CD4-positive, alpha-beta T cell treated with Interleukin-10 for 1 hour (primary cell): Measurements from ENCODE around the gene DOCK4.
"Not testable (repeated sequence)": the region's sequence is repeated elsewhere in the genome, so short reads cannot be mapped to it uniquely, and the experiment has no call there.

Experiments
- DNase-seq: peaks from one replicate; pipeline ENCODE4 v3.0.0-alpha.2; 2020

The DOCK4 gene, protein sequence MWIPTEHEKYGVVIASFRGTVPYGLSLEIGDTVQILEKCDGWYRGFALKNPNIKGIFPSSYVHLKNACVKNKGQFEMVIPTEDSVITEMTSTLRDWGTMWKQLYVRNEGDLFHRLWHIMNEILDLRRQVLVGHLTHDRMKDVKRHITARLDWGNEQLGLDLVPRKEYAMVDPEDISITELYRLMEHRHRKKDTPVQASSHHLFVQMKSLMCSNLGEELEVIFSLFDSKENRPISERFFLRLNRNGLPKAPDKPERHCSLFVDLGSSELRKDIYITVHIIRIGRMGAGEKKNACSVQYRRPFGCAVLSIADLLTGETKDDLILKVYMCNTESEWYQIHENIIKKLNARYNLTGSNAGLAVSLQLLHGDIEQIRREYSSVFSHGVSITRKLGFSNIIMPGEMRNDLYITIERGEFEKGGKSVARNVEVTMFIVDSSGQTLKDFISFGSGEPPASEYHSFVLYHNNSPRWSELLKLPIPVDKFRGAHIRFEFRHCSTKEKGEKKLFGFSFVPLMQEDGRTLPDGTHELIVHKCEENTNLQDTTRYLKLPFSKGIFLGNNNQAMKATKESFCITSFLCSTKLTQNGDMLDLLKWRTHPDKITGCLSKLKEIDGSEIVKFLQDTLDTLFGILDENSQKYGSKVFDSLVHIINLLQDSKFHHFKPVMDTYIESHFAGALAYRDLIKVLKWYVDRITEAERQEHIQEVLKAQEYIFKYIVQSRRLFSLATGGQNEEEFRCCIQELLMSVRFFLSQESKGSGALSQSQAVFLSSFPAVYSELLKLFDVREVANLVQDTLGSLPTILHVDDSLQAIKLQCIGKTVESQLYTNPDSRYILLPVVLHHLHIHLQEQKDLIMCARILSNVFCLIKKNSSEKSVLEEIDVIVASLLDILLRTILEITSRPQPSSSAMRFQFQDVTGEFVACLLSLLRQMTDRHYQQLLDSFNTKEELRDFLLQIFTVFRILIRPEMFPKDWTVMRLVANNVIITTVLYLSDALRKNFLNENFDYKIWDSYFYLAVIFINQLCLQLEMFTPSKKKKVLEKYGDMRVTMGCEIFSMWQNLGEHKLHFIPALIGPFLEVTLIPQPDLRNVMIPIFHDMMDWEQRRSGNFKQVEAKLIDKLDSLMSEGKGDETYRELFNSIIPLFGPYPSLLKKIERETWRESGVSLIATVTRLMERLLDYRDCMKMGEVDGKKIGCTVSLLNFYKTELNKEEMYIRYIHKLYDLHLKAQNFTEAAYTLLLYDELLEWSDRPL (N-terminal part only)

DNA sequence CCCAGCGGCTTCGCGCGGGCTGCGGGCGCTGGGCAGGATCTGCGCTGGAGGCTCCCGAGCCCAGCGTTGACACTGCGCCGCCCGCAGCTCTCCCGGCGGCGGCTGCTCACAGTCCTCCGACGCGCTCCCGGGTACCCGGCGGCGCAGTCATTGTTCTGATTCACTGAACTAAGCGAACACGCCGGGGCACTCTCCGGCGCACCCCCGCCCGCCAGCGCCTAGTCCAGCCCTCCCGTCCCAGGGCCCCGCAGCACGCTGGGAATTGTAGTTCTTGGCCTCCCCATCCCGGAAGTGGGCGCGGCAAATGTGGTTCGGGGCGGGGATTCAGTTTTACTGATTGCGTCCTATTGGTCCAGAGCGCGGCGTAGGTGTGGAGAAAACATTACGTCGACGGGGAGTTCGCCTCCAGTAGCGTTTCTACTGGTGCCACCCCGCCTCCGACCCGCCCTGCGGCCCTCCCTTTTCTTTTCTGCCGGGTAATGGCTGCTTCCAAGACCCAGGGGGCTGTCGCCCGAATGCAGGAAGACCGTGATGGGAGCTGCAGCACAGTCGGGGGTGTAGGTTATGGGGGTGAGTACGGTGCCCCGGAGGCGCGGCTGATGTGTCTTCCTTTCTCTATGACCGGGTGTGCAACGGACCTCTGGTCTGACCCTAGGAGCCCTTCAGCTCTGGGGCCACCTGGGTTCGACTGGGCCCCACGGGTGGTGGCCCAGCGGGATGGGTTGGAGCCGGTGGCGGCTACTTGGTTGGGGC is at the start of gene DOCK4, which contains the start of gene ZNF277:
Gene DOCK4 (minus strand): TSS at position 162 of the 753 bp plus-strand sequence. CDS start 261 bp downstream, outside the sequence.
Gene ZNF277 (plus strand): TSS at position 458 of the 753 bp plus-strand sequence. CDS start 22 bp downstream, at position 480.
- peak; percentile 99 for DNase-seq

- no peak for DNase-seq
Observed at GRCh38 chr7:112255388-112255720, 49.2 kb upstream of the DOCK4 start.

DNA sequence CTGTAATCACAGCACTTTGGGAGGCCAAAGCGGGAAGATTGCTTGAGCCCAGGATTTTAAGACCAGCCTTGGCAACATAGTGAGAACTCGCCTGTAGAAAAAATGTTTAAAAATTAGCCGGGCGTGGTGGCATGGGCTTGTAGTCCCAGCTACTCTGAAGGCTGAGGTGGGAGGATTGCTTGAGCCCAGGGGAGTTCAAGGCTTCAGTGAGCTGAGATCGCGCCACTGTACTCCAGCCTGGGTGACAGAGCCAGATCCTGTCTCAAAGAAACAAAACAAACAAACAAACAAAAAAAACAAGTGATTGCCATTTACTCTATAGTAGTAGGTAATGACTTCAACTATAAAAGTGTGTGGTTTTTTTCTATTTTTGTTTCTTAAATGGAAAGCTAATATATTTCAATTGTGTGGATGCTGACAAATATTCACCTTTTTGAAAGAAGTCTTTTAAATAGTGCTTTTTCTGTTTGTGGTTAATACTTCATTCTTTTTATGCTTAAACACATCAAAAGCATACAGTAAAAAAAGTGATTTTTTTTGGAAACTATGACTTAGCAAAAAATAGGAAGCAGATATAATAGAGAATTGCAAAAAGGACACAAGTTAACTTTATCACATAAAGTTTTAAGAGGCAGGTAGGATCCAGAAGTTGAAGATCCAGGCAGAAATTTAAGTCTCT is 48.6 kb upstream of the DOCK4 start:
- DNase-seq = no peak

DNA sequence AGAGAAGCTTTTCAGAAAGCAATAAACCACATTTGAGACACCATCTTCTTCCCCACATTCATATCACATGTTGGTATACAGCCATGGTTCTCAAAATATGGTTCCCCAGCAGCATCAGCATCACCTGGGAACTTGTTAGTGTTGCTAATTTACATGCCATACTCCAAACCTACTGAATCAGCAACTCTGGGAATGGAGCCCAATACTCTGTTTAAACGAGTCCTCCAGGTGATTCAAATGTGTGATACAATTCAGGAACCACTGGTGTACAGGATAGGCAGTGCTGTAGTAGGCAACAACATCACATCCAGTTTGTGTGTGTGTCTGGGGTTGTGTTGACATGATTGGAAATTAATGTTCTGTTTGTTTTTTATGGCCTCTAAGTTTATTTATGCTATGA is 48.0 kb upstream of the DOCK4 start:
- DNase-seq = no peak

- DNase-seq = no peak
Observed at GRCh38 chr7:112252691-112253090, 46.5 kb upstream of the DOCK4 start.

DNA sequence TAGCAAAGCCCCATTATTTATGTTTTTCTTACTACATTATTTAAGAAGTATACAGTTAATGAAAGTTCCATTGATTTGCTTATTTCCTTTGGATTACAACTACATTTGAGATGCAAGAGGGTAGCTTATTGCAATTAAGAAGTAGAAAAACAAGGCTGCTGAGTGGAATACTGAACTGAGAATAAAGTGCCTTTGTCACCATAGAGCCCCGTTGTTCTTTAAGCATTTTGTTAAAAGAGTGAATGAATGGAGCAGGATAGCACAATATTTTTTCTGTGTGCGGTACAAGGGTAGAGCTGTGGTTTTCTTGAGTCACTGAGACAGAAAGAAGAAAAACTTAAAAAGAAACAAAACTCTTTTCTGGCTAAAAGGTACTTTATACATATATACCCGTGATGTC is 45.9 kb upstream of the DOCK4 start:
- no peak for DNase-seq

GRCh38 chr7:112249967-112250366 is 43.8 kb upstream of the DOCK4 start:
- not testable (repeated sequence) for DNase-seq

DNA sequence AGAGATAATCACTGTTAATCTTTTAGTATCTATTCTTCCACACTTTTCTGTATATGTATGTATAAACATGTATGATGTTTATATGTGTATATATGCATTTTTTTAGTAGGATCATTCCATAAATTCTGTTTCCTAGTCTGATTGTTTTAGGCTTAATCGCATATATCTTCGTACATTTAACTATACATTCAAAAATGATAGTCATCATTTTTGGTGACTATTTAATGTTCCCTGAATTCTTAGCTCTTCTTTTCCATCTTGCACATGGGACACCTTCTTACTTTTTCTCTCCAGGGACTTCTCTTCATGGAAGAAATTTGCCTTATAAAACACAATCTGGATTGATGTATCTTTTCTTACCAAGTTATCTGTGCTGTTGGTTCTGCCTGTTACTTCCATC is 42.4 kb upstream of the DOCK4 start:
- DNase-seq = no peak

DNA sequence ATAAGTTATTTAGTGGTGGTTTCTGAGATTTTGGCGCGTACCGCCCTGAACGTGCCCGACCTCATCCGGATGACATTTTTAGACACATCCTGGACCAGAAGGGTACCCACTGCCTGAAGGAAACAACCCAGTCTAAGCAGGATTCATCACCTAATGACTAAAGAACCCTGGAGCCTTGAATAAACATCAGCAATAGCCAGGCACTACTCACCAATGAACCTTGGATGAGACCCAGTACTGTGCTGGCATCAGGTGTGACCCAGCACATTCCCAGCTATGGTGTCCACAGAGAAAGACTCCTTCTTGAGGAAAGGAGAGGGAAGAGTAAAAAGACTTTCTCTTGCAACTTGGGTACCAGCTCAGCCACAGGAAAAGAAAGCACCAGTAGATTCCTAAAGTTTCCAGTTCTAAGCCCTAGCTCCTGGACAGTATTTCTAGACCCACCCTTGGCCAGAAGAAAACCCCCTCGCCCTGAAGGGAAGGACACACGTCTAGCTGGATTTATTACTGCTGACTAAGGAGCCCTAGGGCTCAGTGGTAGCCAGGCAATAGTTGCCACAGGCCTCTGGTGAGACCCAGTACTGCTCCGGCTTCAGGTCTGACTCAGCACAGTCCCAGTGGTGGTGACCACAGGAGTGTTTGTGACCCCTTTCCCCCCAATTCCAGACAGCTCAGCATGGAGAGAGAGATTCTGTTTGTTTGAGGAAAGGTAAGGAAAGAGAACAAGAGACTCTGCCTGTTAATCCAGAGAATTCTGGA is 32.8 kb upstream of the DOCK4 start:
- no peak for DNase-seq

- no peak for DNase-seq
Observed at GRCh38 chr7:112238330-112238729, 32.1 kb upstream of the DOCK4 start.

- no peak for DNase-seq
Observed at GRCh38 chr7:112236597-112236996, 30.4 kb upstream of the DOCK4 start.

DNA sequence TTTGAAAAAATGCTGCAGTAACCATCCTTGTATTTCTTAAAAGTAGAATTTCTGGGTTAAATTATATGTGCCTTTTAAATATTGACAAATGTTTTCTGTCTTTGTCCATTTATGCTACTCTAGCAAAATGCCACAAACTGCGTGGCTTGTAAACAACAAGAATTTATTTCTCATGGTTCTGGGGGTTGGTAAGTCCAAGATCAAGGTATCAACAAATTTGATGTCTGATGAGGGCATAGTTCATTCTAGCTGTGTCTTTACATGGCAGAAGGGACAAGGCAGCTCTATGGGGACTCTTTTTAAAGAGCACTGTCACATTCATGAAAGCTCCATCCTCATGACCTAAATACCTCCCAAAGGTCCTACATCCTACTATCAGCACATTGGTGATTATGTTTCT is 27.9 kb upstream of the DOCK4 start:
- DNase-seq = no peak

DNA sequence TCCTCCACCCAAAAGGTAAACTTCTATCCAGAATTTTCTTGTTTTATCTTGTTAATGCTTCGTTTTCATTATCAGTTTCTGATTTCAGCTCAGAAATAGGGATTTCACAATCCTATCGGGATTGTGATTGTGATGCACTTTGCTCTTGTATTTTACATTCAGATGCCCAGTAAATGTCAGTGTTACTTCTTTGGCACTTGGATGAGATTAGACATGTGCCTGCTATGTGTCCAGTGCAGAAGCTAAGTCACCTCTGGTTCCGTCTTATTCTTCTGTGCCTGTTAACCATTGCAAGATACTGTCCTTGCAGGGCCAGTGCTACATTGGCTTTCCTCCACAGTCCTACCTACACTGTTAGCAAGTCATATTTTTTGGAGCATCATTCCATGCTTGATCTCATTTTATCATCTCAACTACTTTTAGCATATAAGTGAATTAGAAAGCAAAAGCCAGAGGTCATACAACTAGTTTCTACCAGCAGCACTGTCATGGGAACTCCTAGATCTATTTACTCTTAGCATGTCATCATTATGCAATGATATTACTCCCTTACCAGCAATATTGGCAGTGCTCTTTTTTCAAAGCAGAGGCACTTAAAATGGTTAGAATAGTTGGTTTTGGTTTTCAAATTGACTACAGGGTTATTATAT is 27.0 kb upstream of the DOCK4 start:
- DNase-seq = no peak

DNA sequence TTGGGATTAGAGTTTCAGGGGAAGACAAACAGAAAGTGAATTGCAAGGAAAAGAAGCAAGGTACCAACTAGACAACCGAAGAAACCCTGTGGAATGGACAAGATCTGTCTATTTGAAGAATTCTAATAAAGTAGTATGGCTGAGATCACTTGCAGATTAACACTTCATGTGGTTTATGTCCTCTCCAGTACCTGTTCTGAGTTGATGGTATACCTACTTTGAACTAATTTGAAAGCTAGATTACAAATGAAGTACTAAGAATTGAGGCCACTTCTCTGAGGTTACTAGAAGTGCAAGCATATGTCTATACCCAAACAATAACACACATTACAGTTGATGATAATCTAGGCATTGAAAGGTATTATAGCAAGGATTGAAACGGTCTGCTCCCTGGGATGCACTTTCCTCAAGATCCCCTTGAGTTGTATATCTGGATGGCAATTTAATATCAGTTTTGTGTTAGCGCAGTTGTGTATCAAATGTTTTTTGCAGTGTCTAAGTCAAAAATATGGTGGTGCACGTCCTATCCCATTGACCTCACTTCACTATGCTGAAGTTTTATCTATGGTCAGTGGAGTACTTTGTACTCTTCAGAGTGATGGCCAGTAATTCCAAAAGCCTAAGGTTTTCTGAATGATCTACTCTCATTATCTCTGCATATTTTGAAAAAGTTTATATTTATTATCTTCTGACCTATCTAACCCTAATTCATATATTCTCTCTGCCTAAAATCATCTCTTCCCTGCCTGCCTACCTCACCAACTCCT is 26.2 kb upstream of the DOCK4 start:
- DNase-seq = no peak

DNA sequence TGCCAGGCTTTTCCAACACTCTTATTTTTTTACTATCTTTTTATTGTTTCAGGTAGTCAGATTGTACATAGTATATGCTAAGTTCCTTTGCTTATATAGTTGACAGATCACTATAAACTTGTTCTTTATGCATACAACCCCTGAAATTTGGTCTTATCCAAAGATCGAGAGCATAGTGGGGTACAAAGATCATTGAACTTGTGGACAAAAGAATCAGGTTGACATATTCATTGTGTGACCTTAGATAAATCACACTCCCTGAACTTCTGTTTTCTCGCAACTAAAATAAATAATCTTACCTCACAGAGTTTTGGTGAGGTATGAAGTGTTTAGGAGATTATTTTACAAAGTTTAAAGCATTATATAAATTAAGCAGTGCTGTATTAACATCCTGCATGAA is 22.4 kb upstream of the DOCK4 start:
- DNase-seq = no peak

GRCh38 chr7:112226701-112227276 is 20.6 kb upstream of the DOCK4 start:
- no peak for DNase-seq

DNA sequence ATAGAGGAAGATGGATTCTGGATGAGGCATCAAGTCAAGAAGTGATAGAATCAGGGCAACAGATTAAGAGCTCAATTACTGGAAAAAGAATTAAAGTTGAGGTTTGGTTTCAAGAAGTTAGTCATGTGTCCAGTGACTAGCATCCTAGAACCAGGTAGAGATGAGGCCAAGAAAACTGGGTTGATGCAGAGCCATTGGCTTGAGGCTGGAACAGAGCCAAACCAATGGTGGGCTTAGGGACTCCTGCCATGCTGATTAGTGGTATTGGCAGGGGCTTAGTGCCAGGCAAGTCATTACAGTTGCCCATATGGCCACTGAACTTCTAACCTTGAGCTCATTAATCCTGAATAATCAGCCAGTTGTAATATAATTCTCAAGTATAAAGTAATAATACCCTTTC is 18.8 kb upstream of the DOCK4 start:
- no peak for DNase-seq

GRCh38 chr7:112224186-112224585 is 18.0 kb upstream of the DOCK4 start:
- DNase-seq = no peak

- DNase-seq = no peak
Observed at GRCh38 chr7:112223310-112223709, 17.1 kb upstream of the DOCK4 start.
